RWPE1 (cell line): Measurements from ENCODE around the gene MORN5.

Source experiments
- CTCF ChIA-PET: fragments of 350-600 bp; sonication (Branson Sonifier 250); formaldehyde crosslinking; extraction: SDS; loops from one replicate; lab custom pipeline; 2021; lab: Yijun Ruan, JAX
- POLR2A ChIA-PET: fragments of 400-600 bp; formaldehyde crosslinking; extraction: SDS; loops from one replicate; lab custom pipeline; 2020; ENCODE audit warnings: antibody characterized with exemption; ENCODE audit not compliant: low non-redundant PET; lab: Yijun Ruan, JAX
- DNase-seq: peaks from one replicate; pipeline ENCODE4 v3.0.0; 2012; ENCODE audit warnings: low spot score
- H3K27ac ChIP-seq: fragments of 450-650 bp; 2 replicates; pipeline ENCODE4 v1.5.1; 2017
- TF ChIP-seq, protein P1 (sequence below): fragments of 450-650 bp; conservative IDR thresholded peaks from 2 replicates; pipeline ENCODE4 v1.5.1; 2017; ENCODE audit warnings: low read depth, mild to moderate bottlenecking

Gene MORN5

DNA sequence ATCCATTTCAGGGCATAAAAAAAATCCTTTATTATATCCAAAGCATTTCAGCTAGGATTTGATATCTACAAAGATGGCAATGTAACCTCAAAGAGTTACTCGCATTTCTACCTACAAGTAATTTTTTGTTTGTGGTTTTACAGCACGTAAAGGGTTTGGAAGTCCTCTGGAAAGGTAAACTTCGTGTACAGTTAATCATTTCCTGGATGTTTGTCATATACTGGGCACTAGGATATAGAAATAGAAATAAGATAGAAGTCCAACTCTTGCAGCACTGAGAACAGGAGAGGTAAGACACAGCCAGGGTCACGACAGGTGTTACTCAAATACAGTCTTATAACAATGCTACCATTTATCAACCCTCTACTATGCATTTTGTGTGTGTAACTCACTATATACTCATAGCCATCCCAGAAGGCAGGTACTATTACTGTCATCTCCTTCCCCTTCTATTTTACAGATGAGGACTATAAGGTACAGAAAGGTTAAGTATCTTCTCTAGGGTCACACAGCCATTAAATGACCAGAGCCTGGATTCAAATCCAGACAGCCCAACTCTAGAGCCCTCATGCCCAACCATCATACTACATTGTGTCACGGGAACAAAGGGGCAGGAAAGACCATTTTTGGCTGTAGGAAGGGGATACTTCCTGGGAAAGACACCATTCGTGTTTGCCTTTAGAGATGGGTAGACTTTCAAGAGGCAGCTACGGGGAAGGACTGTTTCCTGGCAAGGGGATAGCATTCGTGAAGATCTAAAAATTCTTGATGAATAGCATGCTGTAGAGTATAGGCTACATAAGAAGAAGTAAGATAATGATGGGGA is 19.1 kb upstream of the MORN5 start:
- ChIA-PET CTCF (interaction anchor here (0.7 kb wide), 1 partner anchor 16 kb away, joined by 4 read pairs; no protein-coding TSS in a partner anchor), POLR2A (no interaction called here)
- H3K27ac ChIP-seq = no peak overlapping the region
- TF ChIP-seq, protein P1, sequence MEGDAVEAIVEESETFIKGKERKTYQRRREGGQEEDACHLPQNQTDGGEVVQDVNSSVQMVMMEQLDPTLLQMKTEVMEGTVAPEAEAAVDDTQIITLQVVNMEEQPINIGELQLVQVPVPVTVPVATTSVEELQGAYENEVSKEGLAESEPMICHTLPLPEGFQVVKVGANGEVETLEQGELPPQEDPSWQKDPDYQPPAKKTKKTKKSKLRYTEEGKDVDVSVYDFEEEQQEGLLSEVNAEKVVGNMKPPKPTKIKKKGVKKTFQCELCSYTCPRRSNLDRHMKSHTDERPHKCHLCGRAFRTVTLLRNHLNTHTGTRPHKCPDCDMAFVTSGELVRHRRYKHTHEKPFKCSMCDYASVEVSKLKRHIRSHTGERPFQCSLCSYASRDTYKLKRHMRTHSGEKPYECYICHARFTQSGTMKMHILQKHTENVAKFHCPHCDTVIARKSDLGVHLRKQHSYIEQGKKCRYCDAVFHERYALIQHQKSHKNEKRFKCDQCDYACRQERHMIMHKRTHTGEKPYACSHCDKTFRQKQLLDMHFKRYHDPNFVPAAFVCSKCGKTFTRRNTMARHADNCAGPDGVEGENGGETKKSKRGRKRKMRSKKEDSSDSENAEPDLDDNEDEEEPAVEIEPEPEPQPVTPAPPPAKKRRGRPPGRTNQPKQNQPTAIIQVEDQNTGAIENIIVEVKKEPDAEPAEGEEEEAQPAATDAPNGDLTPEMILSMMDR = no peak
- DNase-seq = no peak

DNA sequence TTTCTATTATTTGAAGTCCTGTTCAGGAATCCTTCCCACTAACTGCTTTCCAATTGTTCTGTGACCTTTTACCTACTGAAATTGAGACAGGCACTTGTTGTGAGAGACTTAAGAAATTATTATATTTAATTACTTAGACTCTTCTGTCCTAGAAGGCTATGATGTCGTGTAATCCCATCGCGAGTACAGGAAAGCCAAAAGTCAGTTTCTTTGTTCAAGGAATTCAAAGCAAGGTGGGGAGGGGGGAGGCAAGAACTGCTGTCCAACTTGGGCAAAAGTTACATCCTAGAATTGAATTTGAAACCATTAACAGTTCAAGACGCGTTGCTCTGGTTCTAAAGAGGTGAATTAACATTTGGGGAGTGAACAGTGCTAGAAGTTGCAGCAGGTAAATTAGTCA is 18.0 kb upstream of the MORN5 start:
- DNase-seq = no peak
- POLR2A ChIA-PET = no interaction called here
- CTCF ChIA-PET = no interaction called here
- TF ChIP-seq, protein P1 = no peak
- H3K27ac ChIP-seq = no peak overlapping the region

DNA sequence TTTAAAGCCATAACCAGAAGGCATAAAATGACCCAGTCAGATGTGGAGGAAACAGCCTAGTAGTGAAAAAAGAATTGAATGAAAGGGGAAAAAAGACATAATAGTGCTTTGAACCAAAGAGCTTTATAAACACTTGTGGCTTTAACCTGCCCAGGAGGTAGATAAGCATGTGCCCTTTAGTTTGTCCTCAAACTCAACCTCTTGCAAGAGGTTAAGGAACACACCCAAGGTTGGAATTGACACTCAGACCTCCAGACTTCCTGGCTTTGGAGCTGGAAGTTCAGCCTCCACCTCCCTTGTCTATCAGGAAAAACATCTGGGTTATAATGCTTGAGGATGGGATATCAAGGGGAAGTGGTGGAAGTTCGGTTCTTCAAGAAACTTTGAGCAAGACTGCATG is 16.4 kb upstream of the MORN5 start:
- TF ChIP-seq, protein P1 = no peak
- POLR2A ChIA-PET = no interaction called here
- CTCF ChIA-PET = no interaction called here

DNA sequence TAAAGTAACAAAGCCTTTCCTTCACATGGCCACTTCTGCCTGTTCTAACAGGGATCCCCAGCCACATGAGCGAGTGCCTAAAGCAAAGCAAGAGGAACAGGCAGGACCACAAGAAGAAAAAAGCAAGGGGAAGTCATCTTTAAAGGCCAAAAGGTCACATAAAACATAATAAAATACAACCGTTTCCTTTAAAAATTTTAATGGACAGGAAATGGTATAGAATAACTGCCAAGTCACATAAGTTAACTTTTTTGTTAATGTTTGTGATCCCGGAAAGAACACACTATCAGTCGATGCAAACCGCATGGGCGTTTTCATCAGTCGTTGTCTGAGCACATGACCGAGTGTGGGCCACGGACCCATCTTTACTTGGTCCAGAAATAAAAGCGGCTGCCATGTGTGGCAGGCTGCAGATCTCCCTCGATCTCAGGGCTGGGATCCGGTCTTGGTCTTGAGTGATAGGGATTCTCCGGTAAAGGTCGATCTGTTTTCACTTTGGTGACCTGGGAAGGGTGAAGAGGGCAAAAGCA is 15.8 kb upstream of the MORN5 start:
- CTCF ChIA-PET = interaction anchor here (0.6 to 1.3 kb wide), 2 partner anchors 15 to 1425 kb away, joined by 4 read pairs; partner anchors contain the start of genes MORN5 and NDUFA8
- POLR2A ChIA-PET = no interaction called here
- DNase-seq = no peak

More for the DNA sequence above, 16.4 kb upstream of the MORN5 start:
- DNase-seq = no peak
- H3K27ac ChIP-seq = no peak overlapping the region

DNA sequence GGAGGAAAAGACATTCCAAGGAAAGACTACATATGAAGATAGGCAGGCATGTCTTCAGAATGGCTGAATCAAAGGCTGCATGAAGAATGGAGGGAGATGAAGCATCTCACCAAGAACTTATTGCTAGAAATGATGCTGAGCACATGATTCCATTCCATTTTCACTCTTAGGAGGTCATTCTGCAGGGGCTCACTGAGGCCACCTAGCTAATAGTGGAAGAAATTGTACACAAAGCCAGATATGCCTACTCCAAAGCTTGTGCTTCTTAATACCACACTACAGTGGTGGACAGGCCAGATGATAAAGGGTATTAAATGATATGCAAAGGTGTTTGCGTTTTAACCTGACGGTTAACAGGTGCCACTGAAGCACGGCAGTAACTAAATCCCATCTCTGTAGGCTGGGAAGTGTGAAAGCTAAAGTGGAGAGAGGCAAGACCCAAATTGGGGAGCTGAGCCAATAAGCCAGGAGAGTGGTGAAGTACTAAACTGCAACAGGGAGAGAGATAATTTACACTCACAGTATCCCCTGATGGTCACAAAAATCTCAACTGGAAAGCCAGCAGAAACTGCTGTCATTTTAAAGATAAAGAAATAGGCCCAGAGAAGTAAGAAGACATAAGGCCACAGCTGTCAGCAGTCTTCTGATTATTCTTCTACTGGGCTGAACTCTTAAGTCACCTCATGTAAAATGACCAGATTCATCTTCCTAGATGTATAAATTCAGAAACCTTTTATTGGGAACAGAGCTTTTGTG is 14.7 kb upstream of the MORN5 start:
- CTCF ChIA-PET = interaction anchor here (0.6 to 2.7 kb wide), 8 partner anchors 13 to 1426 kb away, joined by 3 to 8 read pairs (median 4); partner anchors contain the start of genes MORN5 and NDUFA8
- DNase-seq = no peak
- POLR2A ChIA-PET = no interaction called here
- TF ChIP-seq, protein P1 = no peak
- no peak overlapping the region for H3K27ac ChIP-seq

More for the DNA sequence above, 15.8 kb upstream of the MORN5 start:
- no peak overlapping the region for H3K27ac ChIP-seq
- TF ChIP-seq, protein P1 = no peak

DNA sequence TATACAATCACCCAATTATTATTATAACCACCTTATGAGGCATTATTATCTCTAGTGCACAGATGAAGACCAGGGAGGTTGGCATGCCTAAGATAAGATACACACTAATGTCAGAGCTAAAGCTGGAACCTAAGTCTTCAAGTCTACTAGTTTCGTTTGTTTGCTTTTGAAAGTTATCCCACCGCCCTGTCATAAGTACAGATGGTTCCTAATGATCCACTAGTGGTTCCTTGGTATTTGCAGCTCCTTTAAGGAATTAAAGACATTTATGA is 14.2 kb upstream of the MORN5 start:
- ChIA-PET CTCF (interaction anchor here (0.6 to 2.7 kb wide), 8 partner anchors 12 to 1493 kb away, joined by 3 to 8 read pairs (median 4); partner anchors contain the start of genes MORN5 and NDUFA8), POLR2A (no interaction called here)
- no peak overlapping the region for H3K27ac ChIP-seq
- no peak for DNase-seq
- TF ChIP-seq, protein P1 = no peak
